Ascending aorta (tissue), 2 donors: ENCODE measurements around the gene NOC4L. TPM values are rescaled to one million over a fixed set of nuclear protein-coding genes. Genes with fewer than 3 reads are reported as not detected.
A peak's percentile ranks its signal among the peaks of the same experiment; 100 is the strongest.

ENCODE experiments used
- DNase-seq, 2 donors: peaks; one replicate each; pipeline ENCODE4 v3.0.0-alpha.2; 2019; ENCODE audit warnings: low spot score in 2 of 2
- H3K27ac ChIP-seq, 2 donors: fragments of 200-600 bp; sonication (generic); one replicate each; pipeline ENCODE4 v1.5.1; 2016 to 2017; ENCODE audit warnings: mild to moderate bottlenecking in 1 of 2
- H3K27me3 ChIP-seq: fragments of 200-600 bp; sonication (generic); one replicate; pipeline ENCODE4 v1.5.1; 2017
- H3K36me3 ChIP-seq, 2 donors: fragments of 200-600 bp; sonication (generic); one replicate each; pipeline ENCODE4 v1.5.1; 2016
- H3K4me1 ChIP-seq, 2 donors: fragments of 200-600 bp; sonication (generic); one replicate each; pipeline ENCODE4 v1.5.1; 2016 to 2017; ENCODE audit warnings: mild to moderate bottlenecking in 1 of 2
- H3K4me3 ChIP-seq, 2 donors: fragments of 200-600 bp; sonication (generic); one replicate each; pipeline ENCODE4 v1.5.1; 2016 to 2017; ENCODE audit warnings: mild to moderate bottlenecking in 1 of 2
- H3K9me3 ChIP-seq, 2 donors: fragments of 200-600 bp; sonication (generic); one replicate each; pipeline ENCODE4 v1.5.1; 2016
- CTCF ChIP-seq, 3 experiments: fragments of 200-600 bp in 2 of 3; fragments of 450-650 bp in 1 of 3; sonication (generic) in 2 of 3; IDR thresholded peaks; one replicate each; pipeline ENCODE4 v1.5.1; 2016 to 2019; ENCODE audit warnings: antibody characterized with exemption in 3 of 3, mild to moderate bottlenecking in 1 of 3, moderate library complexity in 1 of 3
- intact Hi-C: fragments of 100-400 bp; cut with DNase I; formaldehyde crosslinking; loops from one replicate; pipeline ENCODE4 v1.15.1; 2023
- total RNA-seq: library from RNA; depleted of rRNA; stranded (reverse); fragments of >200 nt; gene quantifications from one replicate; pipeline ENCODE4 v1.1.0, GENCODE V29; 2016

NOC4L gene
- total RNA-seq, 1 donor from 2014 or later, result 9.2 TPM

GRCh38 chr12:132189378-132190011, 45.2 kb downstream of the NOC4L start:
- H3K9me3 ChIP-seq, result peaks cover 17 to 23% of the 10 kb centered on the region in 2 donors
- no peaks in the 10 kb centered on the region for H3K36me3 ChIP-seq
- peaks cover 7% of the 10 kb centered on the region in 2 donors for H3K4me1 ChIP-seq
- intact Hi-C loops, result loop anchor here (5.0 kb wide), 1 partner anchor 298 kb away; no protein-coding TSS in a partner anchor
- peak overlapping the region; percentile 54 to 73 for H3K4me3 ChIP-seq
- H3K27ac ChIP-seq, result peak overlapping the region; percentile 68 to 76
- peak; percentile 76 to 95 for DNase-seq
- no peak for TF ChIP-seq CTCF (IDR thresholded peaks at IDR 0.05)
- no peaks in the 10 kb centered on the region for H3K27me3 ChIP-seq

GRCh38 chr12:132190012-132190755, 45.9 kb downstream of the NOC4L start:
- intact Hi-C loops, result loop anchor here (5.0 kb wide), 1 partner anchor 297 kb away; no protein-coding TSS in a partner anchor
- peaks cover 17 to 23% of the 10 kb centered on the region in 2 donors for H3K9me3 ChIP-seq

GRCh38 chr12:132190834-132191500, 46.7 kb downstream of the NOC4L start:
- no peak overlapping the region for H3K4me3 ChIP-seq
- DNase-seq, result no peak
- intact Hi-C loops, result loop anchor here (5.0 kb wide), 1 partner anchor 296 kb away; no protein-coding TSS in a partner anchor
- peaks cover 17% of the 10 kb centered on the region in 2 donors for H3K9me3 ChIP-seq
- no peak overlapping the region for H3K27ac ChIP-seq
- no peaks in the 10 kb centered on the region for H3K27me3 ChIP-seq
- H3K4me1 ChIP-seq, result peaks cover 7% of the 10 kb centered on the region in 2 donors
- no peaks in the 10 kb centered on the region for H3K36me3 ChIP-seq
- no peak for TF ChIP-seq CTCF (IDR thresholded peaks at IDR 0.05)

More at GRCh38 chr12:132190012-132190755, 45.9 kb downstream of the NOC4L start:
- Histone ChIP-seq H3K4me3 (peak overlapping the region; percentile 54 to 73), H3K27ac (peak overlapping the region; percentile 37 to 76), H3K27me3 (no peaks in the 10 kb centered on the region), H3K4me1 (peaks cover 7% of the 10 kb centered on the region in 2 donors), H3K36me3 (no peaks in the 10 kb centered on the region)
- TF ChIP-seq CTCF (IDR thresholded peaks at IDR 0.05), result no peak
- no peak for DNase-seq

GRCh38 chr12:132191715-132192553, 47.7 kb downstream of the NOC4L start:
- TF ChIP-seq CTCF (IDR thresholded peaks at IDR 0.05), result no peak
- intact Hi-C loops, result loop anchor here (5.0 kb wide), 1 partner anchor 295 kb away; no protein-coding TSS in a partner anchor
- Histone ChIP-seq H3K9me3 (peaks cover 9 to 11% of the 10 kb centered on the region in 2 donors), H3K27me3 (no peaks in the 10 kb centered on the region), H3K36me3 (no peaks in the 10 kb centered on the region), H3K27ac (no peak overlapping the region), H3K4me1 (peaks cover 7% of the 10 kb centered on the region in 2 donors), H3K4me3 (no peak overlapping the region)
- DNase-seq, result no peak

GRCh38 chr12:132194056-132194455, 49.8 kb downstream of the NOC4L start:
- Histone ChIP-seq H3K4me3 (no peak overlapping the region), H3K27me3 (no peaks in the 10 kb centered on the region), H3K36me3 (no peaks in the 10 kb centered on the region), H3K9me3 (peaks cover 0 to 7% of the 10 kb centered on the region in 2 donors), H3K4me1 (peaks cover 5 to 6% of the 10 kb centered on the region in 2 donors), H3K27ac (no peak overlapping the region)
- no peak for DNase-seq
- no peak for TF ChIP-seq CTCF (IDR thresholded peaks at IDR 0.05)
- intact Hi-C loops, result loop anchor here (5.0 kb wide), 1 partner anchor 293 kb away; no protein-coding TSS in a partner anchor
